ENCODE results near the gene RBMY1J.
"Not testable (repeated sequence)": the region's sequence is repeated elsewhere in the genome, so short reads cannot be mapped to it uniquely, and the experiment has no call there.

GRCh38 chrY:22455522-22455921 is 52.3 kb downstream of the RBMY1J start:
- TF ChIP-seq TAF1 (IDR thresholded peaks at IDR 0.05; ENCODE audit: borderline replicate concordance, low read depth, low read length); POLR2AphosphoS5 (IDR thresholded peaks at IDR 0.05; ENCODE audit: low read depth, low read length); POLR2A (IDR thresholded peaks at IDR 0.05; ENCODE audit: low read depth, low read length): not testable (repeated sequence)
